Activated CD4-positive, alpha-beta T cell treated with anti-CD3 and anti-CD28 coated beads for 36 hours (primary cell): Measurements from ENCODE around the gene RIC3. TPM values are rescaled to one million over a fixed set of nuclear protein-coding genes. Genes with fewer than 3 reads are reported as not detected.

Source experiments
- ATAC-seq: fragments of 200-7000 bp; cut with Tn5 transposase; one replicate; pipeline ENCODE4 v1.10.0; 2021; ENCODE audit warnings: mild to moderate bottlenecking, moderate library complexity
- CTCF ChIA-PET: fragments of 350-600 bp; sonication (Branson Sonifier 250); formaldehyde crosslinking; loops from one replicate; lab custom pipeline; 2021; ENCODE audit warnings: antibody characterized with exemption; lab: Charles Lee
- POLR2A ChIA-PET: fragments of 350-600 bp; sonication (Branson Sonifier 250); formaldehyde crosslinking; loops from one replicate; lab custom pipeline; 2021; ENCODE audit warnings: antibody characterized with exemption, inconsistent platforms; lab: Charles Lee
- DNase-seq: peaks from one replicate; pipeline ENCODE4 v3.0.0-alpha.2; 2020
- H3K27ac Mint-ChIP-seq: one replicate; pipeline ENCODE4 v1.8.0; 2021; ENCODE audit warnings: mixed read lengths
- H3K27me3 Mint-ChIP-seq: one replicate; pipeline ENCODE4 v1.8.0; 2021; ENCODE audit warnings: mixed read lengths
- H3K36me3 Mint-ChIP-seq: one replicate; pipeline ENCODE4 v1.8.0; 2021; ENCODE audit warnings: low read depth, mixed read lengths
- H3K4me1 Mint-ChIP-seq: one replicate; pipeline ENCODE4 v1.8.0; 2021; ENCODE audit warnings: mixed read lengths
- H3K4me3 Mint-ChIP-seq: one replicate; pipeline ENCODE4 v1.8.0; 2021; ENCODE audit warnings: mild to moderate bottlenecking, moderate library complexity, mixed read lengths
- H3K9me3 Mint-ChIP-seq: one replicate; pipeline ENCODE4 v1.8.0; 2021; ENCODE audit warnings: low read depth, mixed read lengths
- intact Hi-C, 2 experiments: fragments of 100-400 bp; cut with DNase I in 1 of 2; cut with micrococcal nuclease in 1 of 2; formaldehyde crosslinking; loops; one replicate each; pipeline versions ENCODE4 v1.14.2 to v1.15.1; 2022 to 2024; cut with DNase I, micrococcal nuclease
- total RNA-seq, 2 experiments: library from RNA; stranded (reverse); gene quantifications; one replicate each; pipeline ENCODE4 v1.2.3, GENCODE V29; 2021

Gene RIC3
- total RNA-seq, 2 experiments from 2014 or later: 13.9 to 15.8 TPM

DNA sequence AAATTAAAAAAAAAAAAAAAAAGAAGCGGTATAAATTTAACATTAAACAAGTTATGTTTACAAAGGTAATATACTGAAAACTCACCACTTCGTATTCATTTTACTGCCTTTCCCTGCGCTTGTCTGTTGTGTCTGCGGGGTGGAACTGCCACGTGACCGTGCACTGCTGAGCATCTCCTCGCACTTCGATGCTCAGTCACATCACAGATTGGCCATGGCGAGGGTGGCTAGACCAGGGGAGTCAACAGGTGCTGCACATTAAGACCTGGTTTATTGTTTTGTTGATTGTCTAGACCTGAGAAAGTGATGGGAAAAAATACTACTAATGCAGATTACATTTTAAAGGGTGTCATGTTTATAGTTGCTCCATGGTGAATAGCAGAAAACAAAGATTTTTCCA is 110.6 kb downstream of the RIC3 start:
- intact Hi-C loops: no loop called here
- H3K27me3 Mint-ChIP-seq: peaks cover 2% of the 10 kb centered on the region
- DNase-seq: no peak
- no peak overlapping the region for H3K27ac Mint-ChIP-seq
- ATAC-seq: no peak
- no peaks in the 10 kb centered on the region for H3K36me3 Mint-ChIP-seq
- no peak overlapping the region for H3K4me3 Mint-ChIP-seq
- CTCF ChIA-PET: no interaction called here
- POLR2A ChIA-PET: no interaction called here
- H3K4me1 Mint-ChIP-seq: no peaks in the 10 kb centered on the region
- H3K9me3 Mint-ChIP-seq: no peaks in the 10 kb centered on the region

DNA sequence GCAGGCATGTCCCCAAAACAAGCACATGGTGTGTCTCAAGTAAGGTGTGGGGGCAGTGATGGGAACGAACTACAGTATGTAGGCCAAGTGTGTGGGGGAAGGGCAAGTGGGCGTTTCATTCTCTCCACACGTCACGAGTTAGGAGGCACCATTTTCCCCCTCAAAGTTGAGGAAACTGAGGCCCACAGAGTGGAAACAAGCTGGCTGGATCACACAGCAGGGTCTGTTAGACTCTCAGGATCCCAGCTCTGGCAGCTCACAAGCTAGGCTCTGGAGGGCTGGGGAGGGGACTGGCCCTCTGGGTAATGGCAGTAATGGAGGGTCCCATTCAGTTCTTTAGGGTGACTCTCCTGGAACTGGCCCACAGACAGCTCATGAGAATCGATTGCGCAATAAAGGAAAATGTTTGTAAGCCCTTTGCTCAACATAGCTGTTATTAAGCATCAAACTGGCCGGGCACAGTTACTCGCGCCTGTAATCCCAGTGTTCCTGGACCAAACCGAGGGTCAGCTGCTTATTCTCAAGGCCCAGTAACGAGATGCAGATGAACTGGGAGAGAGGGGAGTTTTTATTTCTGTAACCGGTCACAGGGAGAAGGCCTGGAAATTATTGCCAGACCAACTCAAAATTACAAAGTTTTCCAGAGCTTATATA is 111.9 kb downstream of the RIC3 start:
- DNase-seq: no peak
- CTCF ChIA-PET: interaction anchor here (0.9 kb wide), 1 partner anchor 524 kb away, joined by 3 read pairs; no protein-coding TSS in a partner anchor

More for the DNA sequence above, 111.9 kb downstream of the RIC3 start:
- Mint-ChIP-seq H3K36me3 (no peaks in the 10 kb centered on the region), H3K9me3 (no peaks in the 10 kb centered on the region), H3K4me1 (no peaks in the 10 kb centered on the region), H3K27me3 (peaks cover 2% of the 10 kb centered on the region), H3K27ac (no peak overlapping the region), H3K4me3 (no peak overlapping the region)
- intact Hi-C loops: no loop called here
- no peak for ATAC-seq
- POLR2A ChIA-PET: no interaction called here

Other genes with a start within 250 kb of the RIC3 start
- not detected for gene OR10A6, start 237.8 kb downstream of the RIC3 start, total RNA-seq
- gene OR10A3, start 227.3 kb downstream of the RIC3 start, total RNA-seq: not detected
- not detected for gene NLRP10, start 203.6 kb downstream of the RIC3 start, total RNA-seq
- gene EIF3F, start 181.7 kb downstream of the RIC3 start, total RNA-seq: 100 to 1,000 TPM; 270 to 289 TPM
- gene TUB, start 87.8 kb downstream of the RIC3 start, total RNA-seq: under 1 TPM; 0.33 to 0.48 TPM
- gene LMO1, start 94.9 kb upstream of the RIC3 start, total RNA-seq: not detected